GM10266 (cell line): ENCODE results near the gene SLC5A12.

Source experiments
- DNase-seq: peaks from one replicate; pipeline ENCODE4 v3.0.0; 2012; ENCODE audit errors: extremely low spot score
- TF ChIP-seq, protein P1 (sequence below): IDR thresholded peaks from 2 replicates; pipeline ENCODE4 v1.5.1; 2012; ENCODE audit warnings: mild to moderate bottlenecking, low read depth; ENCODE audit not compliant: control insufficient read depth, insufficient read depth; ENCODE audit errors: missing control alignments

SLC5A12 gene

DNA sequence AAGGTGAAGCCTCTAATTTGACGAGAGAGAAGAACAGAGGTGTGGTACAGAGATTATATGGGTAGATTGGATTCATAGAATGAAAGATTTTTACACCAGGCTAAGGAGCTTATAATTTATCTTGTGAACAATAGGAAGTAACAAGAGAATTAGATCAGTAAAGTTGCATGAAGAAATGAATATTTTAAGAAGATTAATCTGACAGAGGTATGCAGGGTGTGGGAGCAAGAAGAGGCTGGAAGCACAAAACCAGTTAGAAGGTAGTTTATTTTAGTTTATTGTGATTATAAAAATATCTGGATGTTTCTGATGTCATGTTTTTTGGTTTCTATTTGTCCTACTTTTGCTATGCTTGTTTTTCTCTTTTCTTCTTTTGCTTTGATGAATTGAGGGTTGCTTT lies 15.7 kb downstream of the SLC5A12 start:
- no peak for DNase-seq
- TF ChIP-seq, protein P1, sequence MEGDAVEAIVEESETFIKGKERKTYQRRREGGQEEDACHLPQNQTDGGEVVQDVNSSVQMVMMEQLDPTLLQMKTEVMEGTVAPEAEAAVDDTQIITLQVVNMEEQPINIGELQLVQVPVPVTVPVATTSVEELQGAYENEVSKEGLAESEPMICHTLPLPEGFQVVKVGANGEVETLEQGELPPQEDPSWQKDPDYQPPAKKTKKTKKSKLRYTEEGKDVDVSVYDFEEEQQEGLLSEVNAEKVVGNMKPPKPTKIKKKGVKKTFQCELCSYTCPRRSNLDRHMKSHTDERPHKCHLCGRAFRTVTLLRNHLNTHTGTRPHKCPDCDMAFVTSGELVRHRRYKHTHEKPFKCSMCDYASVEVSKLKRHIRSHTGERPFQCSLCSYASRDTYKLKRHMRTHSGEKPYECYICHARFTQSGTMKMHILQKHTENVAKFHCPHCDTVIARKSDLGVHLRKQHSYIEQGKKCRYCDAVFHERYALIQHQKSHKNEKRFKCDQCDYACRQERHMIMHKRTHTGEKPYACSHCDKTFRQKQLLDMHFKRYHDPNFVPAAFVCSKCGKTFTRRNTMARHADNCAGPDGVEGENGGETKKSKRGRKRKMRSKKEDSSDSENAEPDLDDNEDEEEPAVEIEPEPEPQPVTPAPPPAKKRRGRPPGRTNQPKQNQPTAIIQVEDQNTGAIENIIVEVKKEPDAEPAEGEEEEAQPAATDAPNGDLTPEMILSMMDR: no peak

DNA sequence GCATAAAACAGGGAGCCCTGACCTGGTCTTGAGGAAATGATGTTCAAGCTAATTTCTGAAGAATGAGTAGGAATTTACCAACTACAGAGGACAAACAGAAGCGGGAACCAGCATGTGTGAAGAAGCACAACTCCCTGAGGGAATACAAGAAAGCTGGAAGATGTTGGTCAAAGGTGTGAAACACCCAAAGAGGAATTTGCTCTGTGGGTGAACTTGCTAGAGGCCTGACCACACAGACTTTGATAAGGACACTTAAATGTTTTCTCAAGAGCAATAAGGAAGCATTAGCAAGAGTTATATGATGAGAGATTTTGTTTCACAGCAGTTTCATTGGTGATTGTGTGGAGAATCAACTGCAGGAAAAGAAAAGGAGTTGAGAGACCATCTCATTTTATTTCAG lies 17.6 kb downstream of the SLC5A12 start:
- no peak for DNase-seq

DNA sequence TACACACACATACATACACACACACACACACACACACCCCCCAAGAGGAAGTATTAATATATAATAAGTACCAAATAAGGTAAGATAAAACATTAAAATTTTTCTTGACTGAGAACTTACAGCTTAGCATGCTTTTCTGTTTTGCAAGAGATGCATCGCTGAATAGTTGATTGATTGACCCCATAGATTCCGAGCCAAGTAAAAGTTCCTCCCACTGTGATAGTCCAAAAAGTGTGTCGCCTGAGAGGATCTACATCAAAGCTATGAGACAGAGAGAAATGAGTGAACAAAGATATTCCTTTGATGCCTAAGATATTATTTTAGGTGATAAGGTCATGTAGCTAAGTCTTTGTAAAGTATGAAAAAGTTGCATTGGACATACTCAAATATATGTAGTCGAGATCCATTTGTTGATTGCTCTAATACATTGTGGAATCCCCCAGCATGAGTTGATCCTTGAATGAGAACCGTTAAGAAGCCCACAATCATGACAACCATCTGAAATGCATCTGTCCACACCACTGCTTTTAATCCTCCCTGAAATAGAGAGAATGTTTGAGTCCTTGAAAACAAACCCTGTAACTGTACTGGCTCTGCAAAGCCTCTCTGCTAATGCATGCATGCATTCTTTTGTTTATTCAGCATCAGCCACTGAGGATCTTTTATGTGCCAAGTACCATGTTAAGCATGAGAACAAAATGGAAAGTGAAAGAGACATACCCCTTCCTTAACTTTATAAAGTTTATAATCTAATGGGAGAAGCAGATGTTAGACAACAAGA lies 18.3 kb downstream of the SLC5A12 start:
- TF ChIP-seq, protein P1: no peak
- DNase-seq: no peak

More for the DNA sequence above, 17.6 kb downstream of the SLC5A12 start:
- TF ChIP-seq, protein P1: no peak

DNA sequence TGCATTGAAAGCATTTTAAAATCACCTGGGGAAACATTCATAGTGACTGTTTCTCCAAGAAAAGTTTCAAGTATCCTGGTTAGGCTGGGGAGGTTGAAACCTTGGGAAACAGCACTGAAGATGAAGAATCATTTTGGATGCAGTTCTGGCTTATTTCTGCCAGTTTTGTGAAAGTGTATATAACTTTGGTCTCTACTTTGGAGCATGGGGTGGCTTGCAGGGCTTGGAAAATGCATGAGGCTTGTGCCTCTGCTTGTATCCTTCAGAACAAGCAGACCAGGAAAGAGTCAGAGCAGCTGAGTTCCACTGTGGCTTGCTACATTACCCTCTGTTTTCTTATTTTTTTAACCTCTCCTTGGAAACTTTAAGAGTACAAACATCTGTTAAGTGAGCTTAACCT lies 19.5 kb downstream of the SLC5A12 start:
- DNase-seq: no peak
- TF ChIP-seq, protein P1: no peak

DNA sequence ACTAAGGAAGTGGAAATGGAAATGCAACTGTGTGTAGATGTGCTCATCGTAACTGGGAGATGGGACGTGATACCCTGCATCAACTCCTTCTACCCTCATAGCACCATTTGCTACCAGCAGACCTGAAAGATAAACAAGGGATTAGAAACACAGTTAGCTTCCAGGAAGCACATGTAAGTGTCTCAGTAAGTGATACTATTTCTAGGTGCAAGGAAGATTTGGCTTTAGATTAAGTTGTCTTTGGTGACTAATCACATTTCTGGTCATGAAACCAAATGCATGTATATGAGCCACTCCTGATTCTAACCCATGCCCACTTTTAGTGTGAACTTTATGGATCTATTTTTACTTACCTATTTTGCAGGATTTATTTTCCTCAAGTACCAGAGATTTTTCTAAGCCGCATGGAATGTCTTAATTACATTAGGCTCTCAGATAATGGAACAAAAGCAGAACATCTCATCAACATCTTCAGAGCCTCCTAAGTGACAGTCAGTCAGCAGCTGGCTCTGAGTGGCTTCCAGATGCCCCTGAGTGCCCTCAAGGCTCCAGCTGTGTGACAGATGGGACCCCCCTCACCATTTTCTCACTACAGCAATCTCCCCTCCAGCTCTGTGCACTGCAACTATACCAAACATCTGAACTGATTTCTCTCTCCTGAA lies 21.2 kb downstream of the SLC5A12 start:
- TF ChIP-seq, protein P1: no peak
- DNase-seq: no peak

DNA sequence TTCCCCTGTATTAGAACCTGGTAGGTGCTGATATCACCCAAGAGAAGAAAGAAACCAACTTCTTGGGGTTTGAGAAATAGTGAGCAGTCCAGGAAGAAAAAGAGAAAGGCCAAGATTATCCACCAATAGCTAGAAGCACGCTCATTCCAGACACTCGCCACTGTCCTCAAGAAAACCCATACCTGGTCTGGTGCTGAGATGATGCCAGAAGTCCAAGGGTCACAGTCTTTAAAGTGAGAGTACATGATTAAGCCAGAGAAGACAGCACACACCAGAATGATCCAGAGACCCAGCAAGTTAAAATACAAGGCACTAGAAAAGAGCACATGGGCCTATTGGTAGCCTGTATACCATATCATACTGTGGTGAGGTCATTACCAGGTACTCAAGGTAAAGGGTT lies 23.6 kb downstream of the SLC5A12 start:
- DNase-seq: no peak
- TF ChIP-seq, protein P1: no peak

DNA sequence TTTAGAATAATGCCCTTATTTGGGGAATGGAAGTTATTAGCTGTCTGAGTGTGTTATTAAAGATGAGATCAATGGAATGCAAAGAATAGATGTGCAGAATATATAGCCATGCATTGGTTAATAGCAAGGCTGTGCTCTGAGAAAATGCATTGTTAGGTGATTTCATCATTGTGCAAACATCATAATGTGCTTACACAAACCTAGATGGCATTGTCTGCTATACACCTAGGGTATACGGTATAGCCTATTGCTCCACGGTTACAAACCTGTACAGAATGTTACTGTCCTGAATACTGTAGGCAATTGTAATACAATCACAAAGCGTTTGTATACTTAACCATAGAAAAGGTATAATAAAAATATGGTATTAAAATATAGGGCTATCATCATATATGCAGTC lies 25.5 kb downstream of the SLC5A12 start:
- DNase-seq: no peak
- TF ChIP-seq, protein P1: no peak
